Stimulated activated naive B cell treated with anti-CD40 and anti-IgM and Interleukin-4, amounts not matched to agents 10 μg/mL and 1 μg/mL and 100 μg/mL, for 72 hours (primary cell): ENCODE results near the gene SMIM10L2A.
"Not testable (repeated sequence)": the region's sequence is repeated elsewhere in the genome, so short reads cannot be mapped to it uniquely, and the experiment has no call there.

Experiments used
- ATAC-seq, 2 donors: fragments of 150-1000 bp; cut with Tn5 transposase; replicated peaks; 2 replicates each; pipeline ENCODE4 v1.10.0; 2021; ENCODE audit warnings: moderate library complexity in 1 of 2
- DNase-seq: peaks from one replicate; pipeline ENCODE4 v3.0.0; 2021
- H3K27ac Mint-ChIP-seq: one replicate; pipeline ENCODE4 v1.8.0; 2022; ENCODE audit warnings: mild to moderate bottlenecking, mixed read lengths
- H3K27me3 Mint-ChIP-seq, 2 donors: one replicate each; pipeline ENCODE4 v1.8.0; 2022; ENCODE audit warnings: mixed read lengths in 2 of 2
- H3K36me3 Mint-ChIP-seq, 2 donors: one replicate each; pipeline ENCODE4 v1.8.0; 2022; ENCODE audit warnings: mixed read lengths in 2 of 2, mild to moderate bottlenecking in 1 of 2
- H3K4me1 Mint-ChIP-seq, 2 donors: one replicate each; pipeline ENCODE4 v1.8.0; 2022; ENCODE audit warnings: mixed read lengths in 2 of 2, mild to moderate bottlenecking in 1 of 2
- H3K4me3 Mint-ChIP-seq, 2 donors: one replicate each; pipeline ENCODE4 v1.8.0; 2022; ENCODE audit warnings: mild to moderate bottlenecking in 2 of 2, mixed read lengths in 2 of 2, moderate library complexity in 1 of 2
- H3K9me3 Mint-ChIP-seq, 2 donors: one replicate each; pipeline ENCODE4 v1.8.0; 2022; ENCODE audit warnings: mixed read lengths in 2 of 2, mild to moderate bottlenecking in 1 of 2

The SMIM10L2A gene

DNA sequence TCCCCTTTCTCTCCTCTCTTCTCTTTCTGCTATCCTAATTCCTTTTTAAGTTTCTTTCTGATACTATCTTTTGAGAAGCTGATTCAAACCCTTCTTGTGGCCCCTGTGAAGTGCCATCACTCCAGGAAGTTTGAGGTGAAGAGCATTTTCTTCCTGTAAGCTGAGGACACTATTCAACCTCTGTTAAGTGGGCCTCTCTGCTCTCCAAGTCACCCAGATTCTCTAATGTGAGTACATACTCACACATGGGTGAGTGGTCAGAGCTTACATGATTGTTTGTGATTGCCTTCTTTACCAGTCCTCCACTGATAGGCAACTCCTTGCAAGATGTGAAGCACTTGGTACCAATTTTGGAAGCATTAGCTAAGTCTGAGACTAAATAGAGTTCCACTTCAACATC is 18.4 kb upstream of the SMIM10L2A start:
- H3K27me3 Mint-ChIP-seq, result peaks cover 10 to 18% of the 10 kb centered on the region in 2 donors
- DNase-seq, result no peak
- no peaks in the 10 kb centered on the region for H3K4me1 Mint-ChIP-seq
- no peak overlapping the region for H3K27ac Mint-ChIP-seq
- no peaks in the 10 kb centered on the region for H3K9me3 Mint-ChIP-seq
- no peaks in the 10 kb centered on the region for H3K36me3 Mint-ChIP-seq
- H3K4me3 Mint-ChIP-seq, result no peak overlapping the region
- no peak for ATAC-seq

DNA sequence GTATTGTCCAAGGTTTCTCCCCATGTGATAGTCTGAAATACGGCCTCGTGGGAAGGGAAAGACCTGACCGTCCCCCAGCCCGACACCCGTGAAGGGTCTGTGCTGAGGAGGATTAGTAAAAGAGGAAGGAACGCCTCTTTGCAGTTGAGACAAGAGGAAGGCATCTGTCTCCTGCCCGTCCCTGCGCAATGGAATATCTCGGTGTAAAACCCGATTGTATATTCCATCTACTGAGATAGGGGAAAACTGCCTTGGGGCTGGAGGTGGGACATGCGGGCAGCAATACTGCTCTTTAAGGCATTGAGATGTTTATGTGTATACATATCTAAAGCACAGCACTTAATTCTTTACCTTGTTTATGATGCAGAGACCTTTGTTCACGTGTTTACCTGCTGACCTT is 15.3 kb upstream of the SMIM10L2A start:
- H3K4me1 Mint-ChIP-seq, result peaks cover 4 to 11% of the 10 kb centered on the region in 2 donors
- not testable (repeated sequence) for ATAC-seq, DNase-seq, H3K4me3 Mint-ChIP-seq, H3K27ac Mint-ChIP-seq, H3K36me3 Mint-ChIP-seq, H3K9me3 Mint-ChIP-seq
- peaks cover 10 to 22% of the 10 kb centered on the region in 2 donors for H3K27me3 Mint-ChIP-seq

DNA sequence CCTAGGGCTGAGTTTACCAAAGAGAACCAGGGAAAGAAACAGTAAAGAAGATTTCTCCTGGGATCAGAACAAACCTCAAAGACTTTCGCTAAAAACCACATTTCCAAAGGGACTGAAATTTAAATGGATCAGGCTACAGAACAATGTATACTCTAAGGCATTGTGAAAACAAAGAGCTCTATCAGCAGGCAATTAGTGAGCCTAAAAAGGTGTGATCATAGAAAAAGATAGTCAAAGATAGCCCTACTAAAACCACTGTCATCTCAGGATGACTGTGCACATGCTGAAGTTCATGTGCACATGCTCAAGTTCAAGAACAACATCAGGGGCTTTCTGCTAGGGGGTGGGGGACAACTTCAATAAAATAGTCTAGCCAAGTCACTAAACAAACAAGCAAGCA is 12.9 kb upstream of the SMIM10L2A start:
- H3K36me3 Mint-ChIP-seq, result peaks cover 0 to 4% of the 10 kb centered on the region in 2 donors
- DNase-seq, result no peak
- peaks cover 5 to 13% of the 10 kb centered on the region in 2 donors for H3K4me1 Mint-ChIP-seq
- ATAC-seq, result no peak
- H3K4me3 Mint-ChIP-seq, result no peak overlapping the region
- H3K9me3 Mint-ChIP-seq, result peaks cover 0 to 9% of the 10 kb centered on the region in 2 donors
- no peak overlapping the region for H3K27ac Mint-ChIP-seq
- peaks cover 10 to 22% of the 10 kb centered on the region in 2 donors for H3K27me3 Mint-ChIP-seq

DNA sequence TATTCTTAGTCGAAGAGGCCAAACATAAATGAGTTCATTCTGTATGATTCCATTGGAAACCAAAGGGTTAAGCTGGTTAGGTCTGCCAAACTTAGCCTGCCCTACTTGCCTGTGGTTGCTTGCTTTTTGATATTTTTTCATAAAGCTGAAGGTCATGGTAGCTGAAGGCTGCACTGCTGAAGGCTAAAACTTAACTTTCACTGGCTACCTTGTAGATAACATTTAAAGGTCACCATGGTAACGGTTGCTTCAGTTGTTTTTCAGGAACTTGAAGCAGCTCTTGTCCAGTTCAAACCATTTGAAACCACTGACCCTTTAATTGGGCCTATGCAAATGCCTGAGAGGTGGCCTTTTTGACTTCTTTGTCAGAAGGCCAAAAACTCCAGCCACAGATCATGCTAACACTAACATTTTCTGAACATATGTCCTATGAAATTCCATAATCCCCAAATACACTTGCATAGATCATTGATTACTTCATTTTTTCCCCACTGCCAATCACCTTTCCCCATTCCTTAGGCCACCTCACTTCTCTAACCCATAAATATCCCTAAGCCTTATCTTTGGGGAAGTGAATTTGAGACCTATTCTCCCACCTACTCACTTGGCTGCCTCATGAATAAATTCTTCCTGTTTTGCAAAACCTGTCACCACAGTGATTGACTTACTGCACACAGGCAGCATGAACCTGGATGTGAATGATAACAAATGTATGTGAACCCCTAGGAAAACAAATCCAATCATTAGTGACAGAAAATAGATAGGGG is 10.7 kb upstream of the SMIM10L2A start:
- H3K4me1 Mint-ChIP-seq, result peaks cover 5 to 13% of the 10 kb centered on the region in 2 donors
- peak overlapping the region in 1 of 2 donors; percentile 9 for H3K4me3 Mint-ChIP-seq
- peaks cover 0 to 9% of the 10 kb centered on the region in 2 donors for H3K9me3 Mint-ChIP-seq
- DNase-seq (no peak), ATAC-seq (peak; percentile 54 to 57)
- H3K27me3 Mint-ChIP-seq, result peaks cover 15 to 18% of the 10 kb centered on the region in 2 donors
- peaks cover 0 to 4% of the 10 kb centered on the region in 2 donors for H3K36me3 Mint-ChIP-seq
- H3K27ac Mint-ChIP-seq, result no peak overlapping the region

DNA sequence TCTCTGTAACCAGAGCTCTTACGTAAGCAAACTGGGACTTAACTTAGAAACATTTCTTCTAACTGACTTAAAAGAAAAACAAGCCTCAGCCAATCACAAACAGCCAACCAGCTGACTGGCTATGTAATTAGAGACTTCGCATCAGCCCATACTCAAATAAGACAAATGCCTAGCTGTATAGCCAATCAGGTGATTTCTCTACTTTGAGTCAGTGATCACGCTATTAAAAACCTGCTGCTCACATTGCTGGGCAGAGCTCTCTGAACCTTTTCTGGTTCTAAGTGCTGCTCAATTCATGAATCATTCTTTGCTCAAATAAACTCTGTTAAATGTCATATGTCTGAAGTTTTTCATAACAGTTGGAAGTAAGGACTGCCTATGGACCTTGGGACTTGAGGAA is 9.9 kb upstream of the SMIM10L2A start:
- Mint-ChIP-seq H3K36me3 (peaks cover 0 to 4% of the 10 kb centered on the region in 2 donors), H3K27me3 (peaks cover 12 to 18% of the 10 kb centered on the region in 2 donors), H3K4me3 (no peak overlapping the region), H3K4me1 (peaks cover 5 to 13% of the 10 kb centered on the region in 2 donors), H3K27ac (no peak overlapping the region), H3K9me3 (peaks cover 0 to 9% of the 10 kb centered on the region in 2 donors)
- ATAC-seq (no peak), DNase-seq (no peak)

DNA sequence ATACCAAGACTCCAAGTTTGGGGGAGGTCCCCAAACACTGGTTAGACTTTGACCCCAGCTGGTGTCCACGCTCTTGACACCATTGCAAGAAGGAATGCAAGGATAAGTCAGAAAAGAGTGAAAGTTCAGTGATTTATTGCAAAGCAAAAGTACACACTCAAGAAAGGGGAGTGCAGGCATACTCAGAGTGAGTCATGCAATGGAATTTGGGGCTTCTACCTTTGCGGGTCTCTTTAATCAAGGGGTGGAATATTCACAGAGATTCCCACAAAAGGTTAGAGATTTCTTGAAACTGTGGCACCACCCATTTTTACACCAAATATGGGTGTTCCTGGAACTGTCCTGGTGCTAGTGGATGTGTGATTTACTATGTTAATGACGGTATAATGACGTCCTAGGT is 5.2 kb upstream of the SMIM10L2A start:
- ATAC-seq, result no peak
- no peak overlapping the region for H3K27ac Mint-ChIP-seq
- no peak for DNase-seq

DNA sequence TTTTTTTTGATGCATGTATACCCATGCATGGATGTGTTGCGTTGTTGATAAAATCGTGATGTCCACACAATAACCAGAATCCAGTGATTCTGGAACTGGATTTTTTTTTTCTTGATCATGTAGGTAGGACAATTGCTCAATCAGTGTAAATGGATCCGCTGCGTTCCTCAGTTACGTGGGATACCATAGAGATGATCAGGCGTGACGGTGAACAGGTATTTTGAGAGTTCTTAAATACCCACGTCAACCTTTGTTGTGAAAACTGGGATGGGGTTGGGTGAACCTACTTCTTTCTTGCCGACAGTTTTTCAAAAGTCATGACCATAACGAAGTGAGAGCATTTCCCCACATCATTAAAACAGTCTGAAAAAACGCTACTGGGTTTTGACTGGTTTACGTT is 913 bp upstream of the SMIM10L2A start:
- no peaks in the 10 kb centered on the region for H3K36me3 Mint-ChIP-seq
- DNase-seq (no peak), ATAC-seq (no peak)
- H3K27ac Mint-ChIP-seq, result no peak overlapping the region
- no peaks in the 10 kb centered on the region for H3K9me3 Mint-ChIP-seq
- H3K4me3 Mint-ChIP-seq, result peak overlapping the region; percentile 47 to 72
- peaks cover 0 to 2% of the 10 kb centered on the region in 2 donors for H3K4me1 Mint-ChIP-seq
- H3K27me3 Mint-ChIP-seq, result peaks cover 17 to 22% of the 10 kb centered on the region in 2 donors

More for the DNA sequence above, 5.2 kb upstream of the SMIM10L2A start:
- Mint-ChIP-seq H3K36me3 (peaks cover 0 to 4% of the 10 kb centered on the region in 2 donors), H3K27me3 (peaks cover 5 to 14% of the 10 kb centered on the region in 2 donors), H3K9me3 (peaks cover 0 to 9% of the 10 kb centered on the region in 2 donors), H3K4me1 (peaks cover 0 to 1% of the 10 kb centered on the region in 2 donors), H3K4me3 (no peak overlapping the region)

DNA sequence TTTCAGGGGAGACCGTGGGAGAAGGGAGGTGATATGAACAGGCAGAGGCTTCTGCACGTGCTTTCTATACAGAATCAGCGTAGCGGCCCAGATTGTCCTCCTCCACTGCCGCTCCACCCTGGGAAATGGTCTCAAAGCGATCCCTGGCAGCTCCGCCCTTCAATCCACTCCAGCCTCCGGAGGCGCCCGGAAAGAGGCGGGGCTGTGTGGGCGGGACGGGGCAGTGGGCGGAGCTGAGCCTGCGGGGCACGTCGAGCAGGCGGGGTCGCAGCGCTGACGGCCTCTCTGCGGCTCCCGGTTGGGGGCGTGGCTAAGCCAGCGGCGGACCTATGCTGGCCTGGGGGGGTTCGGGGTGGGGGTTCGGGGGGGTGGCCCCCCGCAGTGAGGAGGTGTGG is 210 bp upstream of the SMIM10L2A start:
- Mint-ChIP-seq H3K27ac (no peak overlapping the region), H3K4me3 (peak overlapping the region; percentile 47 to 72), H3K27me3 (peaks cover 20 to 22% of the 10 kb centered on the region in 2 donors), H3K36me3 (no peaks in the 10 kb centered on the region), H3K4me1 (peaks cover 0 to 2% of the 10 kb centered on the region in 2 donors), H3K9me3 (no peaks in the 10 kb centered on the region)
- ATAC-seq (peak; percentile 79 to 91), DNase-seq (peak; percentile 59)

DNA sequence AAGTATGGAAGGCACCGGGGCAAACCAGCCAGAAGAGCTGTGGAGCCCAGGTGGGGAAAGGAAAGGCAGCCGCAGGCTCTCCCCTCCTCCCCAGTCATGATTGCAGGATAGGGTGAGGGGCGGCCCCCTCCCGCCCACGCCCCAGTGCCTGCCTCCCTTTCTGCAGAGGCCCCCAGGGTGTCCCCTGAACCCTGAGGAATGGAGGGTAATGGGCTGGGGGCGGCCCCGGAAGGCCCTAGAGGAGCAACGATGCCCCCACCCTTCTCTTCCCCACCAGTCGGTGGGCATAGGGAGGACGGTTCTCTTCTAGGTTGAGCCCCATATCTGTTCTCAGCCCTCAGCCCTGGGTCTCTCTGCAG is 1.0 kb downstream of the SMIM10L2A start:
- not testable (repeated sequence) for ATAC-seq, H3K4me1 Mint-ChIP-seq
- H3K27me3 Mint-ChIP-seq, result peaks cover 18 to 20% of the 10 kb centered on the region in 2 donors

DNA sequence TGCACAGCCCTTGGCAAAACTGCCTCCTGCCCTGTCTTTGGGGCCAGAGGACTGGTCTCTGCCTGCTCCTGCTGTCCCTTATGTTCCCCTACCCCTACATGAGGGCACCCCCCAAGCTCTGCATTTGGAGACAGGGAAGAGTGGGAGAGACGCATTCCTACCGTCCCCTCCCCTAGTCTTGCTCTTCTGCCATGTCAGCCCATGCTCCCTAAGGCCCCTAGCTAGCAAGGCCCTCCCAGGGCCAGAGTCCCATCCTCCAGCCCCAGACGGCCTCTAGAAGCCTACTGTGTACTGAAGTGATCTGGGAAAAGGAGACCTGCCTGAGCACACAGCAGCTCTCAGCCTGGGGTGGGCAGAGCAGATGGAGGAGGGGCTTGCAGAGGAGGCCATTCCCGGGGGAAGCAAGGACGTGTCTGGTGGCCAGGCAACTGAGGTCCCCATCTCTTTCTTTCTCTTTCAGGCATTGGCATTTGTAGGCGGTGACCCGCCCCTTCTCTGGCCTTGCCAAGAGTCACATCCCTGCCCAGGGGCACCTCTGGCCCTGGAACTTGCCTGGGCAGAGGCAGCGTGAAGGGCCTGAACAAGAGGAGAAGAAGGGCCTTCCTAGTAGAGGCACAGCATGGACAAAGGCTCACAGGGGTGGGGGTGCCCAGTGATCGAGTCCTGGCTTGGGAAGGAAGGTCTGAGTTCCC is 1.6 kb downstream of the SMIM10L2A start:
- not testable (repeated sequence) for H3K36me3 Mint-ChIP-seq, H3K27ac Mint-ChIP-seq, ATAC-seq, DNase-seq, H3K4me3 Mint-ChIP-seq, H3K9me3 Mint-ChIP-seq, H3K4me1 Mint-ChIP-seq
- H3K27me3 Mint-ChIP-seq, result peaks cover 13 to 20% of the 10 kb centered on the region in 2 donors

More for the DNA sequence above, 1.0 kb downstream of the SMIM10L2A start:
- H3K36me3 Mint-ChIP-seq, H3K27ac Mint-ChIP-seq, H3K9me3 Mint-ChIP-seq, DNase-seq: not testable (repeated sequence)
- H3K4me3 Mint-ChIP-seq, result peak overlapping the region in 1 of 2 donors; percentile 8

DNA sequence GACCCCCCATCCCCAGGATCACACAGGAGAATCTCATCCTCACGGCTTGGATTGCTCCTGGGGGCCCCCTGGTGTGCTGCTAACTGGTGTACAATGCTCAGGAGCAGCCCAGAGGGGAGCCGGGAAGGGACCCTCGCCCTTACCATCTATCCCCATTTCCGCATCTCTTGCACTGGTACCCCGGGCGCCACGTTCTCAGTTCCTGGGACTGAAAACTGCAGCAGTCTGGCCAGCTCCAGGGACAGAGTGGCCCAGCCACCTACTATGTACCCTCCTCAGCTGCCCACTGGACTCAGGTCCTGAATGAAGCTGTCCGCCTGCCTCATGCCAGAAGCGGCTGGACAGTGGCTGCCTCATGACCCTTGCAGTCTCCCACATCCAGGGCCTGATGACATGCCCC is 2.7 kb downstream of the SMIM10L2A start:
- ATAC-seq (no peak), DNase-seq (no peak)
- no peak overlapping the region for H3K4me3 Mint-ChIP-seq
- H3K27me3 Mint-ChIP-seq, result peaks cover 13 to 26% of the 10 kb centered on the region in 2 donors
- no peaks in the 10 kb centered on the region for H3K36me3 Mint-ChIP-seq
- H3K9me3 Mint-ChIP-seq, result no peaks in the 10 kb centered on the region
- peaks cover 0 to 2% of the 10 kb centered on the region in 2 donors for H3K4me1 Mint-ChIP-seq
- H3K27ac Mint-ChIP-seq, result no peak overlapping the region

DNA sequence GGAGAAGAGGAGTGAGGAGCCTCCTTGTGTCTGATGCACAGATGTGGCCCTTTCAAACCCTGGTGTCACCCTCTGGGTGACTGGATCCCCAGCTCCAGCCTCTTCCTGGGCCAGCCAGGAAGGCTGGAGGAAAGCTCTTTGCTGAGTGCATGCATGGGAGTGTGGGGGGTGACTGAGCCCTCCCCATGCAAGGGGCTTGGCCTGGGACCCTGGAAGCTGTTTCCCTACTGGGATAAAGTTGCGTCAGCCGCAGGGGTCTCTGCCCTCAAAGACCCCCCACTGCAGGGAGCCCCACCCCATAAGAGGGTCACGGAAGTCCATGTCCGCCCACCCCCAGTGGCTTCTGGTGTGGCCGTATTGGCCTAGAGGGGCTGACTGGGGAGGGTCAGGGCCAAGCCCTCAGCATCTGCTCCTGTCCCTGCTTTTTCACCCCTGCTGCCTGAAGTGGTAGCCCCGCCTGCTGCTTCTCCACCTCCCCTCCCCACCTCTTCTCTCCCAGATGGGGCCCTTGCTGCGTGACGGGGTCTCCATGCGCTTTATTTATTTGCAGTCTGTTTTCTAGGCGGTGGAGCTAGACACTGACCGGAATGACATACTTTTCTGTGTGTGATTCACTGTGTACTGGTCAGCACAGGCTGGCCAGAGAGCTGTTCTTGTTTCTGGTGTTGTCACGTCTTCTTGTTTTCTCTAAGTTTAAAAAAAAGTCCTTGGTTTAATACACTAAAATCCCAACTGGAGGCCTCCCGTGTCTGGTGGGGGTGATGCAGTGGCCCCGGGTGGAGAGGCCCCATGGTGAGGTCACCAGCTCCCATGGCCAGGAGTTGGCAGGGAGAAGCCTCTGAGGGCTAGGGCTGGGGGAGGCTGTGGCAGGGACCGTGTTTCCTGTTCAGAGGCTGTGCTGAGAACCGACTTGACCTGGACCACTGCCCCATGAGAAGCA is 3.6 kb downstream of the SMIM10L2A start:
- Mint-ChIP-seq H3K4me1 (peaks cover 0 to 2% of the 10 kb centered on the region in 2 donors), H3K27me3 (peaks cover 21 to 26% of the 10 kb centered on the region in 2 donors), H3K9me3 (no peaks in the 10 kb centered on the region), H3K27ac (no peak overlapping the region), H3K4me3 (no peak overlapping the region), H3K36me3 (no peaks in the 10 kb centered on the region)
- DNase-seq (no peak), ATAC-seq (no peak)

DNA sequence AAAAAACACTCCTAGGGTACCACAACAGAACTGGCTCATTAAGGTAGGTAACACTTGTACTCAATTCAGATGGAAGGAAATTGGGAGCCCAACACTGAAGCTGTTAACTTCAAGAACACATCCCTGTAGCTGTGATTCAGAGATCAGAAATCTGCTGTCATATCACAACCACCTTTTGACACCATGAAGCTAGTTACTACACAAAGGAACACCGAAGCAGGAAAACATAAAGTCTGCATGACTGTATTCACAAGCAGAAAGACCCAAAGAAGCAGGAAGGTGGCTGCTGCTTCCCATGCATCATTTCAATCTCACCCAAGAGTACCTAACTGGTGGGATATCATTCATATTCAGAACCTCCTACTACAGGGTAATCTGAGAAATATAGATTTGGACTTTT is 7.7 kb downstream of the SMIM10L2A start:
- Mint-ChIP-seq H3K36me3 (no peaks in the 10 kb centered on the region), H3K4me3 (no peak overlapping the region), H3K27ac (no peak overlapping the region), H3K9me3 (peaks cover 2 to 9% of the 10 kb centered on the region in 2 donors), H3K4me1 (no peaks in the 10 kb centered on the region), H3K27me3 (peaks cover 19 to 25% of the 10 kb centered on the region in 2 donors)
- no peak for DNase-seq
- no peak for ATAC-seq

DNA sequence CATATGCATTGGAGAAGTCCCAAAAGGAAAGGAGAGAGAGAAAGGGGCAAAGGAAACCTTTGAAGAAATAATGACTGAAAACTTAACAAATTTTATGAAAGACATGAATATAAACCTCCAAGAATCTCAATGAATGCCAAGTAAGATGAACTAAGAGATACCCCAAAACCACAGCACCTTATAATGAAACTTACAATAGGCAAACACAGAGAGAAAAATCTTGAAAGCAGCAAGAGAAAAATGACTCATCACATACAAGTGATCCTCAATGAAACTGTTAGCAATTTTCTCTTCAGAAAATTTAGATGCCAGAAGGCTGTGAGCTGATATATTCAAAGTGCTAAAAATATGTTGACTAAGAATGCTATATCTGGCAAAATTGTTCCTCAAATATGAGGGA is 10.1 kb downstream of the SMIM10L2A start:
- H3K4me1 Mint-ChIP-seq, result no peaks in the 10 kb centered on the region
- DNase-seq (no peak), ATAC-seq (no peak)
- peaks cover 18 to 19% of the 10 kb centered on the region in 2 donors for H3K27me3 Mint-ChIP-seq
- H3K4me3 Mint-ChIP-seq, result no peak overlapping the region
- peaks cover 2 to 9% of the 10 kb centered on the region in 2 donors for H3K9me3 Mint-ChIP-seq
- no peak overlapping the region for H3K27ac Mint-ChIP-seq
- H3K36me3 Mint-ChIP-seq, result no peaks in the 10 kb centered on the region
